Measurements from ENCODE around the gene EIF1B.

Gene EIF1B

DNA sequence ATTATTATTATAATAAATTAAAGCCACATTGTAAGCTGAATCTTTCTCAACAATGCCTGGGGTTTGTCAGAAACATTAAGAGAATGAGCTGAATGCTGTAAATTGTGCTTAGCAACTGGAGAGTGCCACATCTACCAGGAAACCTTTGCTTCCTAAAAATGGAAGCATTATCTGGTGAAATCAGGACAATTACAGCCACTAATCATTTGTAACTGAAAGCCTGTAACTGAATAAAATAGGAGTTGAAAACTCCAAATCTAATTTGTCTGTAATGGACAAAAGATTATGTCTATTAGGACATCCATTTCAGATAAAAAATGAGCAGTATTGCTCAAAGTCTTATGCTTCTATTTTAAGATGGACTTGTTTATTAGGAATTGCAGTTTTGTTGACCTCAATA lies 32.2 kb downstream of the EIF1B start:
- no peak for DNase-seq (ENCODE audit: low spot score)

DNA sequence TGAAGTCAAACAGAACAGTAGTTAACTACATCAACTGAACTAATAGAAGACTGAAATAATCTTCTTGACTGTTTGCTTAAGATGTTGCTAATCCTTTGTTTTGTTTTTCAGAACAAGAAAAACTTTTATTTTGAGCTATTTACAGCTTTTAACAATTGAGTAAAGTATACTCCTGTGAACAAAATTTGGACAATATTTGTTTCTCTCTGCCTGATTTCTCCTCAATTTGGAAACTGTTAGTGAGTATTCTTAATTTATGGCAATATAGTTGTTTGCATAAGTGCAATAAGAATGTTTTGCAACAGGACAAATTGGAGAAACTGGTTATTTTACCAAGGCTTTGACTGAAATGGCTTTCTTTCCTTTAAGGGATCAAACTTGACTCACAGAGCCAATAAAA lies 41.0 kb downstream of the EIF1B start:
- no peak for DNase-seq (ENCODE audit: low spot score)

DNA sequence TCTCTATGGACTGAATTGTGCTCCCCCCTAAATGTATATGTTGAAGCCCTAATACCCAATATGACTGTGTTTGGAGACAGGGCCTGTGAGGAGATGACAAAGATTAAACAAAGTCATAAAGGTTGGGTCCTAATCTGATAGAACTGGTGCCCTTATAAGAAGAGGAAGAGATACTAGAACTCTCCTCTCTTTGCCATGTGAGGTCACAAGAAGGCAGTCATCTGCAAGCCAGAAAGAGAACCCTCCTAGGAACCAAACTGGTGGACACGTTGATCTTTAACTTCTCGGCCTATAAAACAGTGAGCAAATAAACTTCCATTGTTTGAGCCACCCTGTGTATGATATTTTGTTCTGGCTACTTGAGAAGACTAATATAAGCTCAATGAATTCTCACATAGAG lies 45.9 kb downstream of the EIF1B start:
- no peak for DNase-seq (ENCODE audit: low spot score)

DNA sequence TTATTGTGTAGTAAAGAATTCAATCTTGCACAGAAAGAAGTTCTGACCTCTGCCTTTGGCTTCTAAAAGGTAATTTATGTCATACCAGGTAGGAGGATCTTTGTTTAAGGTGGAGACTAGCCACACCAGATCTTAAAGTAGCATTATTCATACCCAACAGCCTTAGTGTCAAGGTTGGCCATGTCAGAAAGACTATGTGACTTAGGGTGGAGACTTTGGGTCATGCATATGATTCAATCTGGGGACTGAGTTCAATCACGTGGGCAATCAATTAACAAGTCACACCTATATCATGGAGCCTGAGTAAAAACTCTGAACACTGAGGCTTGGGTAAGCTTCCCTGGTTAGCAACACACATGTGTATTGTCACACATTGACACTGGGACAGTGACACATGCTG lies 48.9 kb downstream of the EIF1B start:
- DNase-seq (ENCODE audit: low spot score): no peak
